ENCODE measurements around the gene SHROOM3.
"Not testable (repeated sequence)": the region's sequence is repeated elsewhere in the genome, so short reads cannot be mapped to it uniquely, and the experiment has no call there.

Gene SHROOM3

GRCh38 chr4:76592460-76592859 lies 157.4 kb downstream of the SHROOM3 start:
- no peak for DNase-seq (ENCODE audit: low read depth in 3 of 3)

- no peak for DNase-seq (ENCODE audit: low read depth in 3 of 3)
Measured at GRCh38 chr4:76594173-76594572, 159.1 kb downstream of the SHROOM3 start.

- DNase-seq (ENCODE audit: low read depth in 3 of 3), result no peak
Measured at GRCh38 chr4:76595435-76595834, 160.4 kb downstream of the SHROOM3 start.

GRCh38 chr4:76596713-76597112 lies 161.7 kb downstream of the SHROOM3 start:
- DNase-seq (ENCODE audit: low read depth in 3 of 3), result no peak

- DNase-seq (ENCODE audit: low read depth in 3 of 3), result no peak
Measured at GRCh38 chr4:76597423-76597979, 162.5 kb downstream of the SHROOM3 start.

GRCh38 chr4:76600447-76600846 lies 165.4 kb downstream of the SHROOM3 start:
- no peak for DNase-seq (ENCODE audit: low read depth in 3 of 3)

- no peak for DNase-seq (ENCODE audit: low read depth in 3 of 3)
Measured at GRCh38 chr4:76601791-76602190, 166.8 kb downstream of the SHROOM3 start.

GRCh38 chr4:76605099-76605563 lies 170.1 kb downstream of the SHROOM3 start:
- DNase-seq (ENCODE audit: low read depth in 3 of 3), result no peak

- no peak for DNase-seq (ENCODE audit: low read depth in 3 of 3)
Measured at GRCh38 chr4:76606645-76607265, 171.7 kb downstream of the SHROOM3 start.

GRCh38 chr4:76607266-76607799 lies 172.3 kb downstream of the SHROOM3 start:
- no peak for DNase-seq (ENCODE audit: low read depth in 3 of 3)

GRCh38 chr4:76607846-76608245 lies 172.8 kb downstream of the SHROOM3 start:
- DNase-seq (ENCODE audit: low read depth in 3 of 3), result no peak

GRCh38 chr4:76608549-76608948 lies 173.5 kb downstream of the SHROOM3 start:
- DNase-seq (ENCODE audit: low read depth in 3 of 3), result not testable (repeated sequence)

- no peak for DNase-seq (ENCODE audit: low read depth in 3 of 3)
Measured at GRCh38 chr4:76610751-76611547, 175.9 kb downstream of the SHROOM3 start.

GRCh38 chr4:76611616-76612207 lies 176.7 kb downstream of the SHROOM3 start:
- DNase-seq (ENCODE audit: low read depth in 3 of 3), result no peak

- no peak for DNase-seq (ENCODE audit: low read depth in 3 of 3)
Measured at GRCh38 chr4:76614589-76614988, 179.6 kb downstream of the SHROOM3 start.

GRCh38 chr4:76615999-76616398 lies 181.0 kb downstream of the SHROOM3 start:
- no peak for DNase-seq (ENCODE audit: low read depth in 3 of 3)

- no peak for DNase-seq (ENCODE audit: low read depth in 3 of 3)
Measured at GRCh38 chr4:76616526-76616925, 181.5 kb downstream of the SHROOM3 start.

- DNase-seq (ENCODE audit: low read depth in 3 of 3), result no peak
Measured at GRCh38 chr4:76620723-76621468, 185.9 kb downstream of the SHROOM3 start.

GRCh38 chr4:76622126-76622525 lies 187.1 kb downstream of the SHROOM3 start:
- DNase-seq (ENCODE audit: low read depth in 3 of 3), result no peak

- no peak for DNase-seq (ENCODE audit: low read depth in 3 of 3)
Measured at GRCh38 chr4:76622717-76623116, 187.7 kb downstream of the SHROOM3 start.

- no peak for DNase-seq (ENCODE audit: low read depth in 3 of 3)
Measured at GRCh38 chr4:76623217-76624045, 188.4 kb downstream of the SHROOM3 start.

Data from stimulated activated CD4-positive, alpha-beta T cell treated with anti-CD3 and anti-CD28 coated beads, TNF-alpha, amount 100 ng/mL, for 4 hours (primary cell).